ENCODE results near the gene MSANTD7.

MSANTD7 gene

DNA sequence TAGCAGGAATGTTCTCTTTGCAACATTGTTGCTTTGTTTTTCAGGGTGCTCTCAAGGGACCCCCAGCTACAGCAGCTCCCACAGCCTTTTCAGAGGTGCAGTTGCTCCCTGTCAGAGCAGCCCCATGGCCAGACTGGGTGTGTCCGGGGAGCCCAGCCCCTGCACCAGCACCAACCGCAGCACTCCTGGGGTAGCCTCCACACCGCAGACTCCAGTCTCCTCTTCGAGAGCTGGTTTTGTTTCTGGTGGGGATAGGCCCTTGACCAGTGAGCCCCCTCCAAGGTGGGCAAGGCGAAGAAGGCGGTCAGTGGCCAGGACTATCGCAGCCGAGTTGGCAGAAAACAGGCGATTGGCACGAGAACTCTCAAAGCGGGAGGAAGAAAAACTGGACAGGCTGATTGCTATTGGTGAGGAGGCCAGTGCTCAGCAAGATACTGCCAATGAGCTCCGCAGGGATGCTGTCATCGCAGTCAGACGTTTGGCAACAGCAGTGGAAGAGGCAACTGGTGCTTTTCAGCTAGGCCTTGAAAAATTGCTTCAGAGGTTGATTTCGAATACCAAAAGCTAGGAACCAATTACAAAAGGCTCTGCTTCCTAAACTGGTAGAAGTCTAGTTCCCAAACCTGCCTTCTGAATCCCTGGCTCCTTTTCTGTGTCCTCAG lies 5.4 kb downstream of the MSANTD7 start:
- peaks cover 61% of the 10 kb centered on the region for H3K36me3 ChIP-seq (ENCODE audit: insufficient read depth, low read length)
- no peaks in the 10 kb centered on the region for H3K9me3 ChIP-seq (ENCODE audit: insufficient read depth, low read length, severe bottlenecking)
- H3K79me2 ChIP-seq (ENCODE audit: insufficient read depth, low read length), result peaks cover 66% of the 10 kb centered on the region
- H3K4me1 ChIP-seq (ENCODE audit: insufficient read depth, low read length), result peaks cover 16% of the 10 kb centered on the region
- H3K27me3 ChIP-seq (ENCODE audit: insufficient read depth, low read length, poor library complexity), result no peaks in the 10 kb centered on the region
- H2AFZ ChIP-seq (ENCODE audit: low read depth, low read length), result no peak overlapping the region
- TF ChIP-seq EZH2 (IDR thresholded peaks at IDR 0.05; ENCODE audit: borderline replicate concordance, low read depth, low read length, severe bottlenecking), result no peak
- TF ChIP-seq, protein P1, sequence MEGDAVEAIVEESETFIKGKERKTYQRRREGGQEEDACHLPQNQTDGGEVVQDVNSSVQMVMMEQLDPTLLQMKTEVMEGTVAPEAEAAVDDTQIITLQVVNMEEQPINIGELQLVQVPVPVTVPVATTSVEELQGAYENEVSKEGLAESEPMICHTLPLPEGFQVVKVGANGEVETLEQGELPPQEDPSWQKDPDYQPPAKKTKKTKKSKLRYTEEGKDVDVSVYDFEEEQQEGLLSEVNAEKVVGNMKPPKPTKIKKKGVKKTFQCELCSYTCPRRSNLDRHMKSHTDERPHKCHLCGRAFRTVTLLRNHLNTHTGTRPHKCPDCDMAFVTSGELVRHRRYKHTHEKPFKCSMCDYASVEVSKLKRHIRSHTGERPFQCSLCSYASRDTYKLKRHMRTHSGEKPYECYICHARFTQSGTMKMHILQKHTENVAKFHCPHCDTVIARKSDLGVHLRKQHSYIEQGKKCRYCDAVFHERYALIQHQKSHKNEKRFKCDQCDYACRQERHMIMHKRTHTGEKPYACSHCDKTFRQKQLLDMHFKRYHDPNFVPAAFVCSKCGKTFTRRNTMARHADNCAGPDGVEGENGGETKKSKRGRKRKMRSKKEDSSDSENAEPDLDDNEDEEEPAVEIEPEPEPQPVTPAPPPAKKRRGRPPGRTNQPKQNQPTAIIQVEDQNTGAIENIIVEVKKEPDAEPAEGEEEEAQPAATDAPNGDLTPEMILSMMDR (IDR thresholded peaks at IDR 0.05; ENCODE audit: borderline replicate concordance, extremely low read depth, low read length, poor library complexity, severe bottlenecking), result no peak
- peaks cover 58% of the 10 kb centered on the region for H4K20me1 ChIP-seq (ENCODE audit: insufficient read depth, low read length)
- DNase-seq (no peak), ATAC-seq (ENCODE audit: insufficient read depth, low read depth) (no peak)
- no peak overlapping the region for H3K4me3 ChIP-seq (ENCODE audit: low read depth in 1 of 2, low read length in 2 of 2)
- H3K9ac ChIP-seq (ENCODE audit: low read depth, low read length), result no peak overlapping the region
- H3K27ac ChIP-seq (ENCODE audit: low read length), result no peak overlapping the region
- no peak overlapping the region for H3K4me2 ChIP-seq (ENCODE audit: insufficient read depth, low read length)

DNA sequence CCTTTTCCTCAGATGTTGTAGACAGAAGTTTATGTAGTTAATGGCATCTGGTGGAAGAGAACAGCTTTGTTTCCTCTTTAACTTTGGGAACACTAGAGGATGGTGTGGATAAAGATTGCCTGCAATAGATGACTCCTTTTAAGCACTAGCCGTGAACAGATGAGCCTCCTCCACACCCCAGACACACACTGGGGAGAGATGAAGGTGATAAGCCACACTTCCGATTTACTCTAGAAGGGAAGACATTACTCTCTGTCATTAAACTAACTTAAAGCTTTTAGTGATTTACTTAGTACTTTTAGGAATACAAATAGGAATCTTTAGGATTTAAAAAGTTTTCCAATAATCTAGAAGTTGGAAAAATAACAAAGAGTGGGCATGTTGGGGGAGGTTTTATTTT lies 6.8 kb downstream of the MSANTD7 start:
- Histone ChIP-seq H3K27me3 (ENCODE audit: insufficient read depth, low read length, poor library complexity) (no peaks in the 10 kb centered on the region), H3K9ac (ENCODE audit: low read depth, low read length) (no peak overlapping the region), H3K9me3 (ENCODE audit: insufficient read depth, low read length, severe bottlenecking) (no peaks in the 10 kb centered on the region), H3K36me3 (ENCODE audit: insufficient read depth, low read length) (peaks cover 67% of the 10 kb centered on the region), H4K20me1 (ENCODE audit: insufficient read depth, low read length) (peaks cover 46% of the 10 kb centered on the region), H3K4me2 (ENCODE audit: insufficient read depth, low read length) (no peak overlapping the region), H3K27ac (ENCODE audit: low read length) (no peak overlapping the region), H3K79me2 (ENCODE audit: insufficient read depth, low read length) (peaks cover 51% of the 10 kb centered on the region), H3K4me1 (ENCODE audit: insufficient read depth, low read length) (peaks cover 9% of the 10 kb centered on the region; the same call in 1 of the 2 replicates), H2AFZ (ENCODE audit: low read depth, low read length) (no peak overlapping the region), H3K4me3 (ENCODE audit: low read depth in 1 of 2, low read length in 2 of 2) (no peak overlapping the region)
- no peak for DNase-seq
- TF ChIP-seq EZH2 (IDR thresholded peaks at IDR 0.05; ENCODE audit: borderline replicate concordance, low read depth, low read length, severe bottlenecking), result no peak
- TF ChIP-seq, protein P1 (IDR thresholded peaks at IDR 0.05; ENCODE audit: borderline replicate concordance, extremely low read depth, low read length, poor library complexity, severe bottlenecking), result no peak
- ATAC-seq (ENCODE audit: insufficient read depth, low read depth), result no peak

DNA sequence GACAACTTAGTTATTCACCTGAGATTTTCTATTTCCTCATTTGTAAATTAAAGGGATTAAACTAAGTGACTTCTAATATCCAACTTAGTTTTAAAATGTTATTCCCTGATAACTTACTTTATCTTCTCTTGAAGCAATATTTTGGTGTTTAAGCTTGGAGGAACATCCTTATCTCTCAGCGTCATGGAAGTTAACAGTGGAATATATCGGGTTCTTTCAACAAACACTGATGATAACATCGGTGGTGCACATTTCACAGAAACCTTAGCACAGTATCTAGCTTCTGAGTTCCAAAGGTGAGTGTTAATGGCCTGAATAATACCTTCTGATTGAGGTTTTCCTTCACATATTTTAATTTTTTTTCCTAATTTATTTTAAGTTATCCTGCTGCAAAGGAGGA lies 14.1 kb downstream of the MSANTD7 start:
- H3K9ac ChIP-seq (ENCODE audit: low read depth, low read length), result no peak overlapping the region
- H2AFZ ChIP-seq (ENCODE audit: low read depth, low read length), result no peak overlapping the region
- no peaks in the 10 kb centered on the region for H3K9me3 ChIP-seq (ENCODE audit: insufficient read depth, low read length, severe bottlenecking)
- H3K36me3 ChIP-seq (ENCODE audit: insufficient read depth, low read length), result peaks cover 67% of the 10 kb centered on the region
- H3K27ac ChIP-seq (ENCODE audit: low read length), result no peak overlapping the region
- no peak overlapping the region for H3K4me3 ChIP-seq (ENCODE audit: low read depth in 1 of 2, low read length in 2 of 2)
- TF ChIP-seq, protein P1 (IDR thresholded peaks at IDR 0.05; ENCODE audit: borderline replicate concordance, extremely low read depth, low read length, poor library complexity, severe bottlenecking), result no peak
- no peak for TF ChIP-seq EZH2 (IDR thresholded peaks at IDR 0.05; ENCODE audit: borderline replicate concordance, low read depth, low read length, severe bottlenecking)
- no peak for ATAC-seq (ENCODE audit: insufficient read depth, low read depth)
- no peaks in the 10 kb centered on the region for H3K79me2 ChIP-seq (ENCODE audit: insufficient read depth, low read length)
- H3K4me2 ChIP-seq (ENCODE audit: insufficient read depth, low read length), result no peak overlapping the region
- H4K20me1 ChIP-seq (ENCODE audit: insufficient read depth, low read length), result no peaks in the 10 kb centered on the region; the same call in 1 of the 2 replicates
- no peaks in the 10 kb centered on the region for H3K4me1 ChIP-seq (ENCODE audit: insufficient read depth, low read length)
- no peak for DNase-seq
- H3K27me3 ChIP-seq (ENCODE audit: insufficient read depth, low read length, poor library complexity), result no peaks in the 10 kb centered on the region
